H9 (cell line): ENCODE measurements around the gene OR52E6. TPM values are rescaled to one million over a fixed set of nuclear protein-coding genes. Genes with fewer than 3 reads are reported as not detected.

Source experiments
- DNase-seq: peaks from one replicate; pipeline ENCODE4 v3.0.0-alpha.2; 2017
- H2AFZ ChIP-seq: one replicate; pipeline ENCODE4 v1.6.1; 2013; ENCODE audit warnings: mild to moderate bottlenecking, low read length, control low read depth, moderate library complexity
- H2AK5ac ChIP-seq: 2 replicates; pipeline ENCODE4 v1.6.1; 2013; ENCODE audit warnings: low read length, control low read depth, mixed read lengths; ENCODE audit not compliant: insufficient read length
- H2BK120ac ChIP-seq: one replicate; pipeline ENCODE4 v1.6.1; 2013; ENCODE audit warnings: low read depth, mild to moderate bottlenecking, low read length, control low read depth, inconsistent platforms; ENCODE audit not compliant: poor library complexity, severe bottlenecking
- H2BK12ac ChIP-seq: 2 replicates; pipeline ENCODE4 v1.6.1; 2013; ENCODE audit warnings: low read length, control low read depth, mixed read lengths, low read depth; ENCODE audit not compliant: insufficient read length
- H2BK15ac ChIP-seq: 2 replicates; pipeline ENCODE4 v1.6.1; 2013; ENCODE audit warnings: low read depth, low read length, control low read depth
- H2BK20ac ChIP-seq: one replicate; pipeline ENCODE4 v1.6.1; 2013; ENCODE audit warnings: low read depth, mild to moderate bottlenecking, low read length, control low read depth, inconsistent platforms; ENCODE audit not compliant: poor library complexity, severe bottlenecking
- H2BK5ac ChIP-seq: 2 replicates; pipeline ENCODE4 v1.6.1; 2013; ENCODE audit warnings: low read length, control low read depth, mixed read lengths; ENCODE audit not compliant: insufficient read length
- H3K14ac ChIP-seq: 2 replicates; pipeline ENCODE4 v1.6.1; 2013; ENCODE audit warnings: low read length, control low read depth; ENCODE audit not compliant: insufficient read depth
- H3K18ac ChIP-seq: 2 replicates; pipeline ENCODE4 v1.6.1; 2013; ENCODE audit warnings: low read depth, mild to moderate bottlenecking, mixed read lengths, low read length, control low read depth; ENCODE audit not compliant: insufficient read length
- H3K23ac ChIP-seq: 2 replicates; pipeline ENCODE4 v1.6.1; 2013; ENCODE audit warnings: low read length, control low read depth, mixed read lengths, low read depth; ENCODE audit not compliant: insufficient read length
- H3K23me2 ChIP-seq: 2 replicates; pipeline ENCODE4 v1.6.1; 2013; ENCODE audit warnings: low read depth, mild to moderate bottlenecking, mixed read lengths, low read length, control low read depth; ENCODE audit not compliant: insufficient read length, poor library complexity, severe bottlenecking
- H3K27ac ChIP-seq: 2 replicates; pipeline ENCODE4 v1.5.1; 2013; ENCODE audit warnings: low read length, control low read depth, mixed read lengths, low read depth; ENCODE audit not compliant: insufficient read length
- H3K27me3 ChIP-seq: 2 replicates; pipeline ENCODE4 v1.6.1; 2013; ENCODE audit warnings: low read length, control low read depth, inconsistent platforms; ENCODE audit not compliant: insufficient read depth
- H3K4ac ChIP-seq: 2 replicates; pipeline ENCODE4 v1.6.1; 2013; ENCODE audit warnings: low read depth, mild to moderate bottlenecking, control low read depth, inconsistent platforms, low read length, moderate library complexity
- H3K4me1 ChIP-seq: 2 replicates; pipeline ENCODE4 v1.6.1; 2013; ENCODE audit warnings: low read length, control low read depth, inconsistent platforms; ENCODE audit not compliant: insufficient read depth
- H3K4me2 ChIP-seq: 2 replicates; pipeline ENCODE4 v1.6.1; 2013; ENCODE audit warnings: low read length, control low read depth, mixed read lengths; ENCODE audit not compliant: insufficient read length, insufficient read depth
- H3K56ac ChIP-seq: 2 replicates; pipeline ENCODE4 v1.6.1; 2013; ENCODE audit warnings: low read depth, mild to moderate bottlenecking, mixed read lengths, low read length, control low read depth; ENCODE audit not compliant: insufficient read length
- H3K79me1 ChIP-seq: 2 replicates; pipeline ENCODE4 v1.6.1; 2013; ENCODE audit warnings: low read depth, mild to moderate bottlenecking, moderate library complexity, low read length, control low read depth, inconsistent platforms; ENCODE audit not compliant: insufficient read depth, poor library complexity, severe bottlenecking
- H3K79me2 ChIP-seq: 2 replicates; pipeline ENCODE4 v1.6.1; 2013; ENCODE audit warnings: low read length, control low read depth, inconsistent platforms; ENCODE audit not compliant: insufficient read depth
- H3K9ac ChIP-seq: 2 replicates; pipeline ENCODE4 v1.6.1; 2013; ENCODE audit warnings: low read length, control low read depth, mixed read lengths; ENCODE audit not compliant: insufficient read length; ENCODE audit errors: extremely low read depth
- H3K9me3 ChIP-seq: one replicate; pipeline ENCODE4 v1.6.1; 2013; ENCODE audit warnings: low read depth, low read length, inconsistent platforms; ENCODE audit not compliant: control insufficient read depth
- H3T11ph ChIP-seq: one replicate; pipeline ENCODE4 v1.6.1; 2013; ENCODE audit warnings: mild to moderate bottlenecking, low read length, control low read depth, inconsistent platforms
- H4K20me1 ChIP-seq: one replicate; pipeline ENCODE4 v1.6.1; 2013; ENCODE audit not compliant: control insufficient read depth, insufficient read length, insufficient read depth
- H4K5ac ChIP-seq: 2 replicates; pipeline ENCODE4 v1.6.1; 2013; ENCODE audit warnings: low read depth, mild to moderate bottlenecking, mixed read lengths, low read length, control low read depth; ENCODE audit not compliant: insufficient read length
- H4K8ac ChIP-seq: replicated peaks from 2 replicates; pipeline ENCODE4 v1.6.1; 2013; ENCODE audit warnings: low read length, control low read depth, mixed read lengths, low read depth; ENCODE audit not compliant: insufficient read length
- H4K91ac ChIP-seq: 2 replicates; pipeline ENCODE4 v1.6.1; 2013; ENCODE audit warnings: low read depth, mild to moderate bottlenecking, moderate library complexity, mixed read lengths, low read length, control low read depth; ENCODE audit not compliant: insufficient read length
- H3K27ac Mint-ChIP-seq, 3 experiments: 2 replicates in 2 of 3; 3 replicates in 1 of 3; pipeline ENCODE4 v1.8.0; 2020 to 2021; ENCODE audit warnings: mixed read lengths in 3 of 3, mild to moderate bottlenecking in 1 of 3, moderate library complexity in 1 of 3
- H3K27me3 Mint-ChIP-seq: 2 replicates; pipeline ENCODE4 v1.8.0; 2021; ENCODE audit warnings: low read depth, mild to moderate bottlenecking, moderate library complexity, mixed read lengths
- H3K36me3 Mint-ChIP-seq, 3 experiments: 2 replicates in 2 of 3; 3 replicates in 1 of 3; pipeline ENCODE4 v1.8.0; 2020 to 2021; ENCODE audit warnings: low read depth in 3 of 3, mixed read lengths in 3 of 3; ENCODE audit not compliant: insufficient read depth in 1 of 3
- H3K4me1 Mint-ChIP-seq, 2 experiments: 2 replicates each; pipeline ENCODE4 v1.8.0; 2020; ENCODE audit warnings: mixed read lengths in 2 of 2
- H3K4me3 Mint-ChIP-seq, 2 experiments: 2 replicates in 1 of 2; 3 replicates in 1 of 2; pipeline ENCODE4 v1.8.0; 2020 to 2021; ENCODE audit warnings: mild to moderate bottlenecking in 2 of 2, mixed read lengths in 2 of 2, moderate library complexity in 1 of 2
- H3K9me3 Mint-ChIP-seq, 2 experiments: 2 replicates in 1 of 2; 3 replicates in 1 of 2; pipeline ENCODE4 v1.8.0; 2020; ENCODE audit warnings: mild to moderate bottlenecking in 2 of 2, mixed read lengths in 2 of 2, moderate library complexity in 1 of 2
- WGBS: extraction: QIAGEN DNeasy Blood & Tissue Kit; methylation state at CpG from one replicate; pipeline ENCODE4 v1.1.7; 2013; ENCODE audit warnings: missing lambda C conversion rate, low lambda C conversion rate, mixed read lengths; ENCODE audit not compliant: insufficient read length; ENCODE audit errors: extremely low coverage; 5-methylcytosine and 5-hydroxymethylcytosine counted together
- total RNA-seq: library from RNA; stranded (reverse); gene quantifications from 2 replicates; pipeline ENCODE4 v1.2.1, GENCODE V29; 2021
- TF ChIP-seq, protein P1 (sequence below): fragments of 200-600 bp; sonication (generic); conservative IDR thresholded peaks from 3 replicates; pipeline ENCODE4 v1.8.0; 2021; ENCODE audit warnings: antibody characterized with exemption, mild to moderate bottlenecking

Gene OR52E6
- total RNA-seq, 1 experiment from 2014 or later, result not detected

DNA sequence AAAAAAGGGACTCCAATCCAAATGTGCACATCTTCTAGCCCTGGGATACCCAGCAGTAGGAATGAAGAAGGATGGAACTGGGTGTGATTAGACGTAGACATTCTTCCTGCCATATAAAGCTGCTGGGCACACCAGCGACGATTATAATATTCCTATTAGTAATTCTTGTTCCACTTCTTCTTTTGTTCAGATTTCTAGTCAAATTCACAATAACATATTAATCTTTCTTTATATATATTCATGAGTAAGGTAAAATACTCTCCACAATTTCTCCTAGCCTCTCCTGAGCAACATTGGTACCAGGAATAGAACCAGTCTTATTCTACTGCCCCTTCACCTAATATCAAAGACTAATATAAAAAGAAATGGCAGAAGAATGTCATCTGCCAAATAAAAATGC, 15.9 kb upstream of the OR52E6 start, which contains the start of gene OR52E8:
TSS of gene OR52E8 (minus strand) at position 101 of the 400 bp plus-strand sequence. CDS start at position 101, 0 bp downstream.
- no peaks in the 10 kb centered on the region; the same call in 1 of the 2 replicates for H3K27me3 Mint-ChIP-seq
- no peak within 1 kb of the TSS for H3K4me3 Mint-ChIP-seq

More for the DNA sequence above, 15.9 kb upstream of the OR52E6 start, which contains the start of gene OR52E8:
- Histone ChIP-seq H3K4me2 (no peak within 1 kb of the TSS), H3K79me2 (no peaks in the 10 kb centered on the region), H3T11ph (no peak within 1 kb of the TSS), H4K5ac (no peak within 1 kb of the TSS), H4K20me1 (no peaks in the 10 kb centered on the region), H2BK15ac (no peak within 1 kb of the TSS), H3K23me2 (no peaks in the 10 kb centered on the region), H2AFZ (no peak within 1 kb of the TSS), H3K14ac (no peak within 1 kb of the TSS), H2BK5ac (no peak within 1 kb of the TSS), H3K9ac (no peak within 1 kb of the TSS), H3K27ac (no peak within 1 kb of the TSS), H2BK20ac (no peak within 1 kb of the TSS), H3K4me1 (no peaks in the 10 kb centered on the region), H4K8ac (no peak within 1 kb of the TSS), H3K27me3 (no peaks in the 10 kb centered on the region), H3K18ac (no peak within 1 kb of the TSS), H4K91ac (no peak within 1 kb of the TSS), H3K23ac (no peak within 1 kb of the TSS), H2BK12ac (no peak within 1 kb of the TSS), H3K79me1 (no peaks in the 10 kb centered on the region), H3K56ac (no peak within 1 kb of the TSS), H2BK120ac (no peak within 1 kb of the TSS), H3K4ac (no peak within 1 kb of the TSS), H2AK5ac (no peak within 1 kb of the TSS), H3K9me3 (no peaks in the 10 kb centered on the region)
- no peak for DNase-seq
- Mint-ChIP-seq H3K36me3 (no peaks in the 10 kb centered on the region), H3K27ac (no peak within 1 kb of the TSS; a peak in 1 of 7 replicates), H3K4me1 (no peaks in the 10 kb centered on the region), H3K9me3 (peaks cover 3 to 4% of the 10 kb centered on the region in 2 experiments; a peak in 4 of 5 replicates)
- TF ChIP-seq, protein P1, sequence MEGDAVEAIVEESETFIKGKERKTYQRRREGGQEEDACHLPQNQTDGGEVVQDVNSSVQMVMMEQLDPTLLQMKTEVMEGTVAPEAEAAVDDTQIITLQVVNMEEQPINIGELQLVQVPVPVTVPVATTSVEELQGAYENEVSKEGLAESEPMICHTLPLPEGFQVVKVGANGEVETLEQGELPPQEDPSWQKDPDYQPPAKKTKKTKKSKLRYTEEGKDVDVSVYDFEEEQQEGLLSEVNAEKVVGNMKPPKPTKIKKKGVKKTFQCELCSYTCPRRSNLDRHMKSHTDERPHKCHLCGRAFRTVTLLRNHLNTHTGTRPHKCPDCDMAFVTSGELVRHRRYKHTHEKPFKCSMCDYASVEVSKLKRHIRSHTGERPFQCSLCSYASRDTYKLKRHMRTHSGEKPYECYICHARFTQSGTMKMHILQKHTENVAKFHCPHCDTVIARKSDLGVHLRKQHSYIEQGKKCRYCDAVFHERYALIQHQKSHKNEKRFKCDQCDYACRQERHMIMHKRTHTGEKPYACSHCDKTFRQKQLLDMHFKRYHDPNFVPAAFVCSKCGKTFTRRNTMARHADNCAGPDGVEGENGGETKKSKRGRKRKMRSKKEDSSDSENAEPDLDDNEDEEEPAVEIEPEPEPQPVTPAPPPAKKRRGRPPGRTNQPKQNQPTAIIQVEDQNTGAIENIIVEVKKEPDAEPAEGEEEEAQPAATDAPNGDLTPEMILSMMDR, result no peak
- no CpG with 5 or more reads among the region's 3 CpGs for WGBS
